DMS153 treated with DMSO at 0.1 percent for 48 hours (cell line): Measurements from ENCODE around the gene ZNF799.
"Not testable (repeated sequence)": the region's sequence is repeated elsewhere in the genome, so short reads cannot be mapped to it uniquely, and the experiment has no call there.

Experiments
- DNase-seq: peaks from one replicate; lab custom pipeline; 2025; ENCODE audit not compliant: unreplicated experiment; lab: John Stamatoyannopoulos, UW

The ZNF799 gene

GRCh38 chr19:12364391-12365235 lies 36.5 kb downstream of the ZNF799 start:
- DNase-seq, result no peak

DNA sequence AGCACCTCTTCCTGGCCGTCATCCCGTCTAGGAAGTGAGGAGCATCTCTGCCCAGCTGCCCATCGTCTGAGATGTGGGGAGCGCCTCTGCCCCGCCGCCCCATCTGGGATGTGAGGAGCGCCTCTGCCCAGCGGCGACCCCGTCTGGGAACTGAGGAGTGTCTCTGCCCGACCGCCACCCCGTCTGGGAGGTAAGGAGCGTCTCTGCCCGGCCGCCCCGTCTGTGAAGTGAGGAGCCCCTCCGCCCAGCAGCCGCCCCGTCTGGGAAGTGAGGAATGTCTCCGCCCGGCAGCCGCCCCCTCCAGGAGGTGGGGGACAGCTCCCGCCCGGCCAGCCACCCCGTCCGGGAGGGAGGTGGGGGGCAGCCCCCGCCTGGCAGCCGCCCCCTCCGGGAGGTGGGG lies 38.8 kb downstream of the ZNF799 start:
- DNase-seq, result not testable (repeated sequence)

DNA sequence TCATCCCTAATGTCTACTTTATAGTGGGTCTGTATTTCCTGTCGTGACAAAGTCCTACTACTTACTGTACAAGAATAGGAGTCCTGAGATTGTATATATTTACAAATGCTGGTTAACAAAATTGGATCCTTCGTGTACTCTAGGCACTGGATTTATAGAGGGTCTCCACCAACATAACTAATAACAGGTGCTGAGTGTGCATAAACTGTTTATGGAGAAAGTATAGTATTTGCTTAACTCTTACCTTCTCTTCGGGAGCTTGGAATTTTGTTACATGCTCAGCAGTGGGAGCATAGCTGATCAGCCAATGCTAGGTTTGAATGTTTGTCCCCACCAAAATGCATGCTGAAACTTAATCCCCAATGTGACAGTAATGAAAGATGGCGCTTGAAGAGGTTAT lies 47.7 kb downstream of the ZNF799 start:
- no peak for DNase-seq

DNA sequence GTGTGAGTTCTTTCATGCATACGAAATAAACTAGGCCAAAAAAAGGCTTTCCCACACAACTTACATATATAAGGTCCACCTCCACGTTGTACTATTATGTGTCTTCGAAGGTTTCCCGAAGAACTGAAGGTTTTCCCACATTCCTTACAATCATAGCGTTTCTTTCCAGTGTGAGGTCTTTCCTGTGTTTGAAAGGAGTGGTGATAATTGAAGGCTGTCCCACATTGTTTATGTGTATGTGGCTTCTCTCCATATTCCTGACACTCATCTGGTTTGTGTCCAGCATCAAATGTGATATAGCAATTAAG lies 50.2 kb downstream of the ZNF799 start:
- DNase-seq, result no peak

DNA sequence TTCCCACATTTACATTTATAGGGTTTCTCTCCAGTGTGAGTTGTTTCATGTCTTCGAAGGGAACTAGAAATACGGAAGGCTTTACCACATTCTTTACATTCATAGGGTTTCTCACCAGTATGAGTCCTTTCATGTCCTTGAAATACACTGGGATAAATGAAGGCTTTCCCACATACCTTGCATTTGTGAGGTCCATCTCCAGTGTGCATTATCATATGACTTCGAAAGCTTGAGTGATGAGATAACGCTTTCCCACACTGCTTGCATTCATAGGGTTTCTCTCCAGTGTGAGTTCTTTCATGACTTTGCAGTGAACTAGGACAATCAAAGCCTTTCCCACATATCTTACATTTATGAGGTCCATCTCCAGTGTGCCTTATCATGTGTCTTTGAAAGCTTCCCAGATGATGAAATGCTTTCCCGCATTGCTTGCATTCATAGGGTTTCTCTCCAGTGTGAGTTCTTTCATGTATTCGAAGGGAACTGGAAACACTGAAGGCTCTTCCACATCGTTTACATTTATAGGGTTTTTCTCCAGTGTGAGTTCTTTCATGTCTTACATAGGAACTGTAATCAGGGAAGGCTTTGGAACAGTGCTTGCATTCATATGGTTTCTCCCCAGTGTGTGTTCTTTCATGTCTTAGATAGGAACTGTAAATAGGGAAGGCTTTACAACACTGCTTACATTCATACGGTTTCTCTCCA lies 50.7 kb downstream of the ZNF799 start:
- DNase-seq, result no peak

DNA sequence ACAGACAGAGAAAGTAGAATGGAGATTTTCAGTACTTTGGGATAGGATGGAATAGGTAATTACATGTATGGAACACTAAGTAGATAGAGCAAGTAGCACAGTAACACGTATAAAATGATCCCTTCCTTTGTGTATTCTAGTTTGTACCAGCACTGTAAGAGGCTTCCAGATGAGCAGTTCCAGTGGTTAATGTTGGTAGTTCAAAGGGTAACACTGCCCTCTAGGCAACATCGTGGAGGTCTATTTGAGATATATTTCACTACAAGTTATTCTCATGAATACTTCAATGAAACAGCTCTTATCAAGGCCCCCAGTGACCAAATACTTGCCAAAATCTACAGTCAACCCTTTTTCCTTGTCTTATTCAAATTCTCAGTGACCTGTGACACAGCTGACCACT lies 54.2 kb downstream of the ZNF799 start:
- DNase-seq, result no peak

DNA sequence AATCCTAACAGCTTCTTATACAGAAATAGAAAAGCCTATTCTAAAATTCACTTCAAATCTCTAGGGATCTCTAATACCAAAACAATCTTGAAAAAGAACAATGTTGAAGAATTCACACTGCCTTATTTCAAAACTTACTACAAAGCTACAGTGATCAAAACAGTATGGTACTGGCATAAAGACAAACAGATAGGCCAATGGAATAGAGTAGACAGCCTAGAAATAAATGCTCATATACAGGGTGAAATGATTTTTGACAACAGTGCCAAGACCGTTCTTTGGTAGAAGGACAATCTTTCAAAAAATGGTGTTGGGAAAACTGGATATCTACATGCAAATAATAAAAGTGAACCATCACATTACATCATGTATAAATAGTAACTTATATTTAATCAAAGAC lies 55.9 kb downstream of the ZNF799 start:
- DNase-seq, result no peak
